ENCODE results near the gene PALLD. TPM values are rescaled to one million over a fixed set of nuclear protein-coding genes. Genes with fewer than 3 reads are reported as not detected.

PALLD gene
- polyA plus RNA-seq, 1 donor (not counting 4 experiments of a cell fraction or from before 2014, with no cell fraction given), result 136 TPM

DNA sequence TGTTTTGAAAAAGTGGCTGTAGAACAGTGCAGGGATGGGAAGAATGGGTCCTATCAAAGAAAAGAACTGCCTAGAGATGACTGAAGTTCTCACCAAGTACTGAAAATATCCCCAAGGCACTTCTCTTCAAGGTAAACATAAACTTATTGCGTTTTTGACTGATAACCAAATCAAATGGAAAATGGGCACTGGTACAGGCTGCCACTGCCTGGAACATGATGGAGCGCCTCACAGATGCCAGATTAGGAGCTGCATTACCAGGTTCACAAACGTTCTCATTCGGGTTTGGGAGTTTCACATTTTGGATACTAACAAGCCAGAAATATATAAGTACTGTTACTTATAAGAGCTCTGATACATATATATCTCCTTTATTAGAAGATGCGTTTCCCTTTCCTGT, 371.9 kb downstream of the PALLD start:
- no peak overlapping the region for H2AFZ ChIP-seq (ENCODE audit: control insufficient read depth, low read length)
- dilution Hi-C loops (cut with MboI; ENCODE audit: extremely low pct_ligation_motif_present, low sequenced_read_pairs), result no loop called here
- H3K9ac ChIP-seq (ENCODE audit: control insufficient read depth, extremely low read depth, insufficient read depth, low read length), result peak overlapping the region; percentile 14
- H3K27me3 ChIP-seq (ENCODE audit: control insufficient read depth, extremely low read depth, insufficient read depth, low read length), result no peaks in the 10 kb centered on the region
- DNase-seq (ENCODE audit: low read depth, low spot score), result no peak
- peak overlapping the region; percentile 56 for H3K4me2 ChIP-seq (ENCODE audit: control insufficient read depth, extremely low read depth, insufficient read depth, low read depth, low read length)
- no peak for TF ChIP-seq EZH2 (IDR thresholded peaks at IDR 0.05; ENCODE audit: low read length)
- TF ChIP-seq, protein P1, sequence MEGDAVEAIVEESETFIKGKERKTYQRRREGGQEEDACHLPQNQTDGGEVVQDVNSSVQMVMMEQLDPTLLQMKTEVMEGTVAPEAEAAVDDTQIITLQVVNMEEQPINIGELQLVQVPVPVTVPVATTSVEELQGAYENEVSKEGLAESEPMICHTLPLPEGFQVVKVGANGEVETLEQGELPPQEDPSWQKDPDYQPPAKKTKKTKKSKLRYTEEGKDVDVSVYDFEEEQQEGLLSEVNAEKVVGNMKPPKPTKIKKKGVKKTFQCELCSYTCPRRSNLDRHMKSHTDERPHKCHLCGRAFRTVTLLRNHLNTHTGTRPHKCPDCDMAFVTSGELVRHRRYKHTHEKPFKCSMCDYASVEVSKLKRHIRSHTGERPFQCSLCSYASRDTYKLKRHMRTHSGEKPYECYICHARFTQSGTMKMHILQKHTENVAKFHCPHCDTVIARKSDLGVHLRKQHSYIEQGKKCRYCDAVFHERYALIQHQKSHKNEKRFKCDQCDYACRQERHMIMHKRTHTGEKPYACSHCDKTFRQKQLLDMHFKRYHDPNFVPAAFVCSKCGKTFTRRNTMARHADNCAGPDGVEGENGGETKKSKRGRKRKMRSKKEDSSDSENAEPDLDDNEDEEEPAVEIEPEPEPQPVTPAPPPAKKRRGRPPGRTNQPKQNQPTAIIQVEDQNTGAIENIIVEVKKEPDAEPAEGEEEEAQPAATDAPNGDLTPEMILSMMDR (optimal IDR thresholded peaks at IDR 0.05 in 1 of 3, IDR thresholded peaks at IDR 0.05 in 1 of 3, conservative IDR thresholded peaks at IDR 0.05 in 1 of 3; ENCODE audit: extremely low read depth in 1 of 3, insufficient read depth in 2 of 3, low read length in 3 of 3), result no peak
- H3K9me3 ChIP-seq (ENCODE audit: control insufficient read depth, low read depth, low read length), result no peaks in the 10 kb centered on the region
- H3K9me1 ChIP-seq (ENCODE audit: control insufficient read depth, extremely low read depth, insufficient read depth, low read length), result peaks cover 3% of the 10 kb centered on the region
- no peak overlapping the region for H3K4me3 ChIP-seq (ENCODE audit: control insufficient read depth in 2 of 3, extremely low read depth in 1 of 3, insufficient read depth in 2 of 3, low read depth in 1 of 3, low read length in 3 of 3)
- H3K27ac ChIP-seq (ENCODE audit: control insufficient read depth, insufficient read depth, low read length), result peak overlapping the region; percentile 80
- H3K36me3 ChIP-seq (ENCODE audit: control insufficient read depth in 2 of 2, extremely low read depth in 1 of 2, insufficient read depth in 2 of 2, low read length in 2 of 2), result peaks cover 17 to 32% of the 10 kb centered on the region in 2 experiments
- no peak for FAIRE-seq
- H3K79me2 ChIP-seq (ENCODE audit: control insufficient read depth, insufficient read depth, low read length), result peaks cover 94% of the 10 kb centered on the region
- H3K4me1 ChIP-seq (ENCODE audit: control insufficient read depth, extremely low read depth, insufficient read depth, low read length), result peaks cover 23% of the 10 kb centered on the region
- peaks cover 5% of the 10 kb centered on the region for H4K20me1 ChIP-seq (ENCODE audit: control insufficient read depth, extremely low read depth, insufficient read depth, low read length)

DNA sequence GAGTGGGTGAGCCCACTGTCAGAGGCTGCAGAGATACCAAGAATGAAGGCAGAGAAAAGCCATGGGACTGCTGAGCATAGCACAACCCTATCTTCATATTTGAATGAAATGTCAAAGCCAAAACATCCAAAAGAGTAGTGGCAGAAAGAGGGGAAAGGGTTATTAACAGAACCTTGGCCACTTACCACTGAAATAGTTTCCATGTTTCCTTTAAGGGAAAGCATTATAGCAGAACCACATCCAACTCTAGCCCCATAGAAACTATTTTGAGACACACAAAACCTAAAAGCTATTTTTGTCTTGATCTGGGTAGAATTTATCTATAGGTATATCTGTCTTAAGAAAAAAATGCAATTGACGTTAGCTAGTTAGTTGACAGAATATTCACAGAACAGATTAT, 373.2 kb downstream of the PALLD start:
- no peak overlapping the region for H2AFZ ChIP-seq (ENCODE audit: control insufficient read depth, low read length)
- peaks cover 4% of the 10 kb centered on the region for H4K20me1 ChIP-seq (ENCODE audit: control insufficient read depth, extremely low read depth, insufficient read depth, low read length)
- H3K4me3 ChIP-seq (ENCODE audit: control insufficient read depth in 2 of 3, extremely low read depth in 1 of 3, insufficient read depth in 2 of 3, low read depth in 1 of 3, low read length in 3 of 3), result no peak overlapping the region
- peaks cover 2% of the 10 kb centered on the region for H3K9me1 ChIP-seq (ENCODE audit: control insufficient read depth, extremely low read depth, insufficient read depth, low read length)
- no peak overlapping the region for H3K4me2 ChIP-seq (ENCODE audit: control insufficient read depth, extremely low read depth, insufficient read depth, low read depth, low read length)
- peaks cover 14 to 33% of the 10 kb centered on the region in 2 experiments for H3K36me3 ChIP-seq (ENCODE audit: control insufficient read depth in 2 of 2, extremely low read depth in 1 of 2, insufficient read depth in 2 of 2, low read length in 2 of 2)
- FAIRE-seq (peak; percentile 26), DNase-seq (ENCODE audit: low read depth, low spot score) (no peak)
- H3K27ac ChIP-seq (ENCODE audit: control insufficient read depth, insufficient read depth, low read length), result no peak overlapping the region
- peaks cover 92% of the 10 kb centered on the region for H3K79me2 ChIP-seq (ENCODE audit: control insufficient read depth, insufficient read depth, low read length)
- no peaks in the 10 kb centered on the region for H3K27me3 ChIP-seq (ENCODE audit: control insufficient read depth, extremely low read depth, insufficient read depth, low read length)
- peaks cover 23% of the 10 kb centered on the region for H3K4me1 ChIP-seq (ENCODE audit: control insufficient read depth, extremely low read depth, insufficient read depth, low read length)
- H3K9ac ChIP-seq (ENCODE audit: control insufficient read depth, extremely low read depth, insufficient read depth, low read length), result no peak overlapping the region
- TF ChIP-seq EZH2 (IDR thresholded peaks at IDR 0.05; ENCODE audit: low read length), result no peak
- TF ChIP-seq, protein P1 (optimal IDR thresholded peaks at IDR 0.05 in 1 of 3, IDR thresholded peaks at IDR 0.05 in 1 of 3, conservative IDR thresholded peaks at IDR 0.05 in 1 of 3; ENCODE audit: extremely low read depth in 1 of 3, insufficient read depth in 2 of 3, low read length in 3 of 3), result no peak
- dilution Hi-C loops (cut with MboI; ENCODE audit: extremely low pct_ligation_motif_present, low sequenced_read_pairs), result no loop called here
- no peaks in the 10 kb centered on the region for H3K9me3 ChIP-seq (ENCODE audit: control insufficient read depth, low read depth, low read length)

Measured in keratinocyte (primary cell).